Left ventricle myocardium inferior (tissue), 1 donor: ENCODE data around the gene ABHD12. TPM values are rescaled to one million over a fixed set of nuclear protein-coding genes. Genes with fewer than 3 reads are reported as not detected.

ENCODE experiments used
- DNase-seq: peaks from one replicate; pipeline ENCODE4 v3.0.0-alpha.2; 2020
- H3K27ac ChIP-seq: fragments of 200-600 bp; replicated peaks from 2 replicates; pipeline ENCODE4 v1.8.0; 2021
- H3K27me3 ChIP-seq: fragments of 200-600 bp; 2 replicates; pipeline ENCODE4 v1.8.0; 2021; ENCODE audit warnings: low read depth
- H3K36me3 ChIP-seq: fragments of 200-600 bp; 2 replicates; pipeline ENCODE4 v1.8.0; 2021
- H3K4me1 ChIP-seq: fragments of 200-600 bp; 2 replicates; pipeline ENCODE4 v1.8.0; 2021
- H3K4me3 ChIP-seq: fragments of 200-600 bp; 2 replicates; pipeline ENCODE4 v1.8.0; 2021; ENCODE audit warnings: mild to moderate bottlenecking, moderate library complexity
- H3K9me3 ChIP-seq: fragments of 200-600 bp; replicated peaks from 2 replicates; pipeline ENCODE4 v1.8.0; 2021
- CTCF ChIP-seq: fragments of 200-600 bp; IDR thresholded peaks from 2 replicates; pipeline ENCODE4 v1.8.0; 2021; ENCODE audit warnings: antibody characterized with exemption, mild to moderate bottlenecking, borderline replicate concordance
- intact Hi-C: fragments of 100-400 bp; cut with micrococcal nuclease; formaldehyde crosslinking; loops from one replicate; pipeline ENCODE4 v1.11.0; 2022
- total RNA-seq: library from RNA; stranded (reverse); fragmentation: NEBNext Ultra II Directional; extraction: Animal tissue kit (Norgen Biotek cat#: 25700); gene quantifications from one replicate; pipeline ENCODE4 v1.2.1, GENCODE V29; 2021
- donor health status: DM: no; HTN: yes; CAD: no; lungs with severe emphysema.

ABHD12 gene
- total RNA-seq, 1 donor from 2014 or later, result 23.2 TPM

GRCh38 chr20:25297141-25297905, 93.3 kb downstream of the ABHD12 start:
- intact Hi-C loops, result no loop called here
- H3K4me3 ChIP-seq, result no peak overlapping the region
- no peaks in the 10 kb centered on the region for H3K27me3 ChIP-seq
- H3K4me1 ChIP-seq, result peaks cover 72% of the 10 kb centered on the region
- H3K36me3 ChIP-seq, result peaks cover 36% of the 10 kb centered on the region
- DNase-seq, result no peak
- H3K27ac ChIP-seq, result peak overlapping the region; percentile 82
- no peaks in the 10 kb centered on the region for H3K9me3 ChIP-seq
- TF ChIP-seq CTCF, result no peak

DNA sequence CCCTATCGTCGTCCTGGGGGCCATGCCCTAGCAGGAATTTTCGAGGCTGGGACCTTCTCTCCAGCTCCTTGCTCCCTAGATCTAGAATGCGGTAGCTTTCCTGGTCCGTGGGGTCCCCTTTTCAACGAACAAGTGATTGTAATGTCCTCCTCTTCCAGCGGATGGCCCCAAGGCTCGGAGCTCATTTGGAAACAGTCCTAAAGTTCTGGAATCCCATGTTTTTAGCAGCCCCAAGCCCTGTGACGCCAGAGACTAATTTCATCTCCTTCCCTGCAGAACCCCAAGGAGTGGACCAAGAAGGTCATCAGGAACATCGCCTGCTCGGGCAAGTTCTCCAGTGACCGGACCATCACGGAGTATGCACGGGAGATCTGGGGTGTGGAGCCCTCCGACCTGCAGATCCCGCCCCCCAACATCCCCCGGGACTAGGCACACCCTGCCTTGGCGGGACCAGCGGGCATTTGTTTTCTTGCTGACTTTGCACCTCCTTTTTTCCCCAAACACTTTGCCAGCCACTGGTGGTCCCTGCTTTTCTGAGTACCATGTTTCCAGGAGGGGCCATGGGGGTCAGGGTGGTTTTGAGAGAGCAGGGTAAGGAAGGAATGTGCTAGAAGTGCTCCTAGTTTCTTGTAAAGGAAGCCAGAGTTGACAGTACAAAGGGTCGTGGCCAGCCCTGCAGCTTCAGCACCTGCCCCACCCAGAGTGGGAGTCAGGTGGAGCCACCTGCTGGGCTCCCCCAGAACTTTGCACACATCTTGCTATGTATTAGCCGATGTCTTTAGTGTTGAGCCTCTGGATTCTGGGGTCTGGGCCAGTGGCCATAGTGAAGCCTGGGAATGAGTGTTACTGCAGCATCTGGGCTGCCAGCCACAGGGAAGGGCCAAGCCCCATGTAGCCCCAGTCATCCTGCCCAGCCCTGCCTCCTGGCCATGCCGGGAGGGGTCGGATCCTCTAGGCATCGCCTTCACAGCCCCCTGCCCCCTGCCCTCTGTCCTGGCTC, 94.2 kb downstream of the ABHD12 start:
- peak; percentile 52 for TF ChIP-seq CTCF
- intact Hi-C loops, result no loop called here
- H3K4me3 ChIP-seq, result no peak overlapping the region
- no peaks in the 10 kb centered on the region for H3K9me3 ChIP-seq
- peaks cover 45% of the 10 kb centered on the region for H3K36me3 ChIP-seq
- no peaks in the 10 kb centered on the region for H3K27me3 ChIP-seq
- peak overlapping the region; percentile 82 for H3K27ac ChIP-seq
- peaks cover 75% of the 10 kb centered on the region for H3K4me1 ChIP-seq
- DNase-seq, result no peak

GRCh38 chr20:25295386-25296093, 95.1 kb downstream of the ABHD12 start:
- peak overlapping the region; percentile 82 for H3K27ac ChIP-seq
- H3K27me3 ChIP-seq, result no peaks in the 10 kb centered on the region
- H3K4me3 ChIP-seq, result no peak overlapping the region
- no peak for TF ChIP-seq CTCF
- intact Hi-C loops, result no loop called here
- no peaks in the 10 kb centered on the region for H3K9me3 ChIP-seq
- H3K4me1 ChIP-seq, result peaks cover 75% of the 10 kb centered on the region
- DNase-seq, result peak; percentile 65
- peaks cover 54% of the 10 kb centered on the region for H3K36me3 ChIP-seq

GRCh38 chr20:25294459-25295385, 95.9 kb downstream of the ABHD12 start:
- peak; percentile 72 for TF ChIP-seq CTCF
- Histone ChIP-seq H3K27ac (peak overlapping the region; percentile 82), H3K27me3 (no peaks in the 10 kb centered on the region), H3K4me1 (peaks cover 81% of the 10 kb centered on the region), H3K36me3 (peaks cover 62% of the 10 kb centered on the region), H3K4me3 (no peak overlapping the region), H3K9me3 (no peaks in the 10 kb centered on the region)
- DNase-seq, result no peak
- intact Hi-C loops, result no loop called here
